Measurements from ENCODE around the gene ITGB3. TPM values are rescaled to one million over a fixed set of nuclear protein-coding genes. Genes with fewer than 3 reads are reported as not detected.

The ITGB3 gene
- total RNA-seq, 1 experiment from 2014 or later, result not detected

- TF ChIP-seq CTCF (IDR thresholded peaks at IDR 0.05 in 2 of 3, conservative IDR thresholded peaks at IDR 0.05 in 1 of 3; ENCODE audit: borderline replicate concordance in 1 of 3, insufficient read depth in 1 of 3, low read depth in 2 of 3, low read length in 2 of 3), result peak in 2 of 3 experiments; percentile 44 to 56; a peak in 4 of 6 replicates
- TF ChIP-seq ZNF274 (IDR thresholded peaks at IDR 0.05; ENCODE audit: low read depth, low read length), result no peak
- TF ChIP-seq ZFX (IDR thresholded peaks at IDR 0.05), result no peak
- TF ChIP-seq CEBPB (IDR thresholded peaks at IDR 0.05; ENCODE audit: low read depth), result no peak
- no peak for TF ChIP-seq MAX (IDR thresholded peaks at IDR 0.05)
These were observed at the start of gene ITGB3 (continued) for GRCh38 chr17:47253541-47254402.

- no TSS peak for BruUV-seq (replicated peaks)
- H3K4me3 ChIP-seq (replicated peaks in 1 of 2; ENCODE audit: low read depth in 1 of 2, low read length in 2 of 2), result no peak overlapping the region
- no peaks in the 10 kb centered on the region for H4K20me1 ChIP-seq (ENCODE audit: insufficient read depth)
- intact Hi-C loops (cut with micrococcal nuclease), result no loop called here
- no peaks in the 10 kb centered on the region for H3K36me3 ChIP-seq (ENCODE audit: control insufficient read depth in 1 of 2, insufficient read depth in 2 of 2, low read length in 2 of 2)
- no peaks in the 10 kb centered on the region for H3K9me2 ChIP-seq (ENCODE audit: insufficient read depth)
- no peak overlapping the region for H3K9ac ChIP-seq (ENCODE audit: low read length)
- DNase-seq (ENCODE audit: low read depth, low spot score) (no peak), ATAC-seq (no peak)
- RAD21 ChIA-PET (ENCODE audit: low non-redundant PET in 1 of 2, low total read pairs in 2 of 2, uncharacterized antibody in 2 of 2, unreplicated experiment in 2 of 2), result no interaction called here
- no peaks in the 10 kb centered on the region for H3K79me2 ChIP-seq (ENCODE audit: insufficient read depth, low read length)
- POLR2A ChIA-PET, result no interaction called here
- TF ChIP-seq JUND (IDR thresholded peaks at IDR 0.05) (no peak), CTCF (IDR thresholded peaks at IDR 0.05 in 2 of 3, conservative IDR thresholded peaks at IDR 0.05 in 1 of 3; ENCODE audit: borderline replicate concordance in 1 of 3, insufficient read depth in 1 of 3, low read depth in 2 of 3, low read length in 2 of 3) (no peak), ZNF274 (IDR thresholded peaks at IDR 0.05; ENCODE audit: low read depth, low read length) (no peak), REST (IDR thresholded peaks at IDR 0.05; ENCODE audit: low read depth) (no peak), ELF1 (IDR thresholded peaks at IDR 0.05; ENCODE audit: borderline replicate concordance, low read depth) (no peak), RAD21 (IDR thresholded peaks at IDR 0.05; ENCODE audit: low read depth) (no peak), POLR2A (IDR thresholded peaks at IDR 0.05; ENCODE audit: borderline replicate concordance, extremely low read depth, insufficient read depth, insufficient read length) (no peak), TCF7L2 (IDR thresholded peaks at IDR 0.05; ENCODE audit: borderline replicate concordance, extremely low read depth, insufficient read depth, insufficient read length) (no peak)
- CTCF ChIA-PET, result no interaction called here
- no peaks in the 10 kb centered on the region for H3K9me3 ChIP-seq (ENCODE audit: control insufficient read depth in 1 of 2, insufficient read depth in 1 of 2, low read depth in 1 of 2, low read length in 2 of 2)
- H3K27ac ChIP-seq (ENCODE audit: low read depth, low read length), result no peak overlapping the region
- no peak overlapping the region for H3K4me2 ChIP-seq (ENCODE audit: low read length)
- H3K27me3 ChIP-seq (ENCODE audit: insufficient read depth, low read length), result no peaks in the 10 kb centered on the region
- no peak overlapping the region for H2AFZ ChIP-seq (ENCODE audit: low read depth, low read length, poor library complexity, severe bottlenecking)
- peaks cover 9 to 16% of the 10 kb centered on the region in 2 experiments for H3K4me1 ChIP-seq (ENCODE audit: control insufficient read depth in 1 of 2, insufficient read depth in 2 of 2, low read length in 2 of 2)
These were observed 49.5 kb upstream of the ITGB3 start for GRCh38 chr17:47203984-47204721.

Measured in HCT116 (cell line).